ENCODE measurements around the gene ASIC3.

ASIC3 gene

GRCh38 chr7:151087245-151088018 is 39.1 kb downstream of the ASIC3 start:
- peak; percentile 95 for TF ChIP-seq ZFX (IDR thresholded peaks at IDR 0.05)
- TF ChIP-seq CTCF (conservative IDR thresholded peaks at IDR 0.05), result peak; percentile 74
- peak overlapping the region; percentile 96 for H3K27ac ChIP-seq

- H3K27ac ChIP-seq, result peak overlapping the region; percentile 96
- peak; percentile 5; the same call in 1 of the 2 replicates for TF ChIP-seq ZFX (IDR thresholded peaks at IDR 0.05)
- no peak for TF ChIP-seq CTCF (conservative IDR thresholded peaks at IDR 0.05)
These were observed 39.9 kb downstream of the ASIC3 start for GRCh38 chr7:151088019-151088855.

GRCh38 chr7:151088856-151089699 is 40.7 kb downstream of the ASIC3 start:
- TF ChIP-seq ZFX (IDR thresholded peaks at IDR 0.05) (no peak), CTCF (conservative IDR thresholded peaks at IDR 0.05) (no peak)
- peak overlapping the region; percentile 96; the same call in 1 of the 2 replicates for H3K27ac ChIP-seq

- peak overlapping the region; percentile 96; the same call in 1 of the 2 replicates for H3K27ac ChIP-seq
- TF ChIP-seq ZFX (IDR thresholded peaks at IDR 0.05) (no peak), CTCF (conservative IDR thresholded peaks at IDR 0.05) (no peak)
These were observed 41.8 kb downstream of the ASIC3 start for GRCh38 chr7:151089893-151090730.

GRCh38 chr7:151091003-151091402 is 42.7 kb downstream of the ASIC3 start:
- no peak overlapping the region for H3K27ac ChIP-seq

More at GRCh38 chr7:151091003-151091402, 42.7 kb downstream of the ASIC3 start:
- no peak for TF ChIP-seq ZFX (IDR thresholded peaks at IDR 0.05)
- TF ChIP-seq CTCF (conservative IDR thresholded peaks at IDR 0.05), result no peak
